Measurements from ENCODE around the gene TRPM4.
"Not testable (repeated sequence)": the region's sequence is repeated elsewhere in the genome, so short reads cannot be mapped to it uniquely, and the experiment has no call there.

DNA sequence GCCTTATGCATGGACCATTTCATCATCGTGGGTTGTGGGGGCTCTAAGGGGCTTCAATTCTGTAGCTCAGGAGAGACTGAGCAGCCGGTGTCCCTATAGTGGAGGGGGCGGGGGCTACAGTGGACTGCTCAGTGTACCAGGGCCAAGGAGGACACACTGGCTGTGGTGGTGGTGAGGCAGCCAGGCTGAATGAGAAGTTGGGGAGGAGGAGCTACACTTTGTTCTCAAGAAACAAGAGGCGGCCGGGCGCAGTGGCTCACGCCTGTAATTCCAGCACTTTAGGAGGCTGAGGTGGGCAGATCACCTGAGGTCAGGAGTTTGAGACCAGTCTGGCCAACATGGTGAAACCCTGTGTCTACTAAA, 11.2 kb upstream of the TRPM4 start:
- TF ChIP-seq, protein P1, sequence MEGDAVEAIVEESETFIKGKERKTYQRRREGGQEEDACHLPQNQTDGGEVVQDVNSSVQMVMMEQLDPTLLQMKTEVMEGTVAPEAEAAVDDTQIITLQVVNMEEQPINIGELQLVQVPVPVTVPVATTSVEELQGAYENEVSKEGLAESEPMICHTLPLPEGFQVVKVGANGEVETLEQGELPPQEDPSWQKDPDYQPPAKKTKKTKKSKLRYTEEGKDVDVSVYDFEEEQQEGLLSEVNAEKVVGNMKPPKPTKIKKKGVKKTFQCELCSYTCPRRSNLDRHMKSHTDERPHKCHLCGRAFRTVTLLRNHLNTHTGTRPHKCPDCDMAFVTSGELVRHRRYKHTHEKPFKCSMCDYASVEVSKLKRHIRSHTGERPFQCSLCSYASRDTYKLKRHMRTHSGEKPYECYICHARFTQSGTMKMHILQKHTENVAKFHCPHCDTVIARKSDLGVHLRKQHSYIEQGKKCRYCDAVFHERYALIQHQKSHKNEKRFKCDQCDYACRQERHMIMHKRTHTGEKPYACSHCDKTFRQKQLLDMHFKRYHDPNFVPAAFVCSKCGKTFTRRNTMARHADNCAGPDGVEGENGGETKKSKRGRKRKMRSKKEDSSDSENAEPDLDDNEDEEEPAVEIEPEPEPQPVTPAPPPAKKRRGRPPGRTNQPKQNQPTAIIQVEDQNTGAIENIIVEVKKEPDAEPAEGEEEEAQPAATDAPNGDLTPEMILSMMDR (IDR thresholded peaks at IDR 0.05): not testable (repeated sequence)
- not testable (repeated sequence) for TF ChIP-seq ZFX (IDR thresholded peaks at IDR 0.05; ENCODE audit: borderline replicate concordance)

Data from 22Rv1 (cell line).